Brain microvascular endothelial cell (primary cell): ENCODE measurements around the gene ACSBG1.
A peak's percentile ranks its signal among the peaks of the same experiment; 100 is the strongest.

Source experiments
- DNase-seq: peaks from one replicate; pipeline ENCODE4 v3.0.0-alpha.2; 2020
- H3K27ac ChIP-seq: fragments of 250-450 bp; sonication (Bioruptor Pico); 2 replicates; pipeline ENCODE4 v1.5.1; 2020; ENCODE audit warnings: mild to moderate bottlenecking, moderate library complexity
- H3K27me3 ChIP-seq: fragments of 250-450 bp; sonication (Bioruptor Pico); replicated peaks from 2 replicates; pipeline ENCODE4 v1.5.1; 2020; ENCODE audit warnings: mild to moderate bottlenecking
- H3K36me3 ChIP-seq: fragments of 250-450 bp; sonication (Bioruptor Pico); replicated peaks from 2 replicates; pipeline ENCODE4 v1.5.1; 2020; ENCODE audit warnings: mild to moderate bottlenecking
- H3K4me3 ChIP-seq: 2 replicates; pipeline ENCODE4 v1.5.1; 2011; ENCODE audit warnings: low read depth, mild to moderate bottlenecking, control low read depth, low read length, moderate library complexity
- in situ Hi-C: cut with HindIII; loops from 2 replicates; pipeline ENCODE4 v1.10.0; 2017; ENCODE audit warnings: low sequenced_read_pairs, low pct_ligation_motif_present
- TF ChIP-seq, protein P1 (sequence below): IDR thresholded peaks from 2 replicates; pipeline ENCODE4 v1.5.1; 2011; ENCODE audit warnings: low read depth, mild to moderate bottlenecking, moderate library complexity, low read length, control low read depth, inconsistent platforms; ENCODE audit errors: missing control alignments

The ACSBG1 gene

DNA sequence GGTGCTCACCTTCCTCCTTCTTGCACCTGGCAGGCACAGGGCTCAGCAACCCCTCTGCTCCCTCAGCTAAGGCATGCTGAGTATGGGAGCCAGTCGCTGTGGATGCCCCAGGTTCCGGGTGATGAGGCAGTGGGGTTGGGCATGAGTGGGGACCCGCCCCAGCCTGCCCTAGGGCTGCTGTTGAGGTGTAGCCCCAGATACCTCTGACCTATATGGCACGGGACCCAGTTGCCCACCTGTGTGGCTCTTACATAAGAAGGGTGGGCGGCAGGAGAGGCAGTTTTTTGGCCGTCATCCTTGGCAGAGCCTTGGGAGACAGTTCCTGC lies 21.0 kb downstream of the ACSBG1 start:
- Histone ChIP-seq H3K36me3 (no peaks in the 10 kb centered on the region), H3K4me3 (no peak overlapping the region), H3K27me3 (no peaks in the 10 kb centered on the region), H3K27ac (no peak overlapping the region)
- DNase-seq: no peak
- in situ Hi-C loops: no loop called here
- TF ChIP-seq, protein P1, sequence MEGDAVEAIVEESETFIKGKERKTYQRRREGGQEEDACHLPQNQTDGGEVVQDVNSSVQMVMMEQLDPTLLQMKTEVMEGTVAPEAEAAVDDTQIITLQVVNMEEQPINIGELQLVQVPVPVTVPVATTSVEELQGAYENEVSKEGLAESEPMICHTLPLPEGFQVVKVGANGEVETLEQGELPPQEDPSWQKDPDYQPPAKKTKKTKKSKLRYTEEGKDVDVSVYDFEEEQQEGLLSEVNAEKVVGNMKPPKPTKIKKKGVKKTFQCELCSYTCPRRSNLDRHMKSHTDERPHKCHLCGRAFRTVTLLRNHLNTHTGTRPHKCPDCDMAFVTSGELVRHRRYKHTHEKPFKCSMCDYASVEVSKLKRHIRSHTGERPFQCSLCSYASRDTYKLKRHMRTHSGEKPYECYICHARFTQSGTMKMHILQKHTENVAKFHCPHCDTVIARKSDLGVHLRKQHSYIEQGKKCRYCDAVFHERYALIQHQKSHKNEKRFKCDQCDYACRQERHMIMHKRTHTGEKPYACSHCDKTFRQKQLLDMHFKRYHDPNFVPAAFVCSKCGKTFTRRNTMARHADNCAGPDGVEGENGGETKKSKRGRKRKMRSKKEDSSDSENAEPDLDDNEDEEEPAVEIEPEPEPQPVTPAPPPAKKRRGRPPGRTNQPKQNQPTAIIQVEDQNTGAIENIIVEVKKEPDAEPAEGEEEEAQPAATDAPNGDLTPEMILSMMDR: no peak

DNA sequence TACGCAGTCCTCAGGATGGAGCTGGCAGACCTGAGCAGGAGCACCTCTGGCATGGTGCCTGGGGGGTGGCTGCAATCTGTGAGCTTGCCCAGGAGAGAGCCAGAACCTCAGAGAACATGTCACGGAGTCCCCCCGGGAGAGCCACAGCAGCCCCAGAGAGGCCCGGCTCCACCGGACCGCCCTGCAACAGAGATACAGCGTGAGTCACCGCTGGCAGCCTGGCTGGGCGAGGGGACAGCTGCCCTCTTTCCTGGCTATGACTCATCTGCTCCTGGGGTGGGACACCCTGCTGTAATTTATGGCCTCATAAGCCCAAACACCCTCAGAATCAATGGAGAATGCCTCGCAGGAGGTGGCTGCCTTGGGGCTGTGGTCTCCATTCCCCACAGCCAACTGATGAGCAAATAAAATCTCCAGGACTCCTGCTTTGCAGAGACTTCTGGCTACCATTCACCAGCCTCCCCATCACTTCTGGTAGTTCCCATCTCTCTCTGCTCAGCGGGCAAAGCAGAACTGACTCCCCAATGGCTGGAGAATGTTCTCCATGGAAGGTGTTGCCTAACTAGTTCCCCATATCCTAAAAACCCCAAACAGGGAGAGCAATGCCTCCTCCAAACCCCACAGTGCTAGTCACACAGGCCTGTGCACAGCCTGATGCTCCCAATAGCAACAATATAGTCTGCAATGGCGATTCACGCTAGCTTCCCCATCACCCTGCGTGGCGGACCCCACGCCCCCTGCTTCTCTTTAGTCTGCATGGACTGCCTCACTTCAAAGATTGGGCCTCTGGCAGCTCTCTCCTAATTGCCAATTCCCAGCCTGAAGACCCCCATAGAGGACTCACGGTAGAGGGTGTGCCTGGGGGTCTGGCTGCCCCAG lies 21.6 kb downstream of the ACSBG1 start:
- DNase-seq: peak; percentile 65
- Histone ChIP-seq H3K27me3 (no peaks in the 10 kb centered on the region), H3K36me3 (no peaks in the 10 kb centered on the region), H3K27ac (no peak overlapping the region), H3K4me3 (no peak overlapping the region)
- TF ChIP-seq, protein P1: no peak
- in situ Hi-C loops: no loop called here

DNA sequence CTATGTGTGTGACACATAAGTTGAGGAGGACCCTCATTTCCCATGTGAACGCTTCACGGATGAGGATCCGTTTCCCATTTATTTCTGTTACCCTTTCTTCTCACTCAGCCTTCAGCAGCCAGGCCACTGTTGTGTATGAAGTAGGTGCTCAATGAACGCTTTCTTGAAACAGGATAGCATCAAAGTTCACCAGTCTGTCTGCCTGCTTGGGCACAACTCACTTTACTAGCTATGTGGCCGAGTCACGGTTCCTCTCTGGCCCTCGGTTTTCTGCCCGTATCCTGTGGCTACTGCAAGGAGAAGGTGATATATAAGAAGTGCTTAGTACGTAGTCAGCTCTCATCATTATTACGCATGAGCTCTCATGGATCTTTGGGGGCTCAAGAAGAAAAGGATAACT lies 22.4 kb downstream of the ACSBG1 start:
- H3K27ac ChIP-seq: no peak overlapping the region
- DNase-seq: no peak
- in situ Hi-C loops: no loop called here
- TF ChIP-seq, protein P1: no peak
- no peaks in the 10 kb centered on the region for H3K36me3 ChIP-seq
- no peak overlapping the region for H3K4me3 ChIP-seq
- H3K27me3 ChIP-seq: no peaks in the 10 kb centered on the region

DNA sequence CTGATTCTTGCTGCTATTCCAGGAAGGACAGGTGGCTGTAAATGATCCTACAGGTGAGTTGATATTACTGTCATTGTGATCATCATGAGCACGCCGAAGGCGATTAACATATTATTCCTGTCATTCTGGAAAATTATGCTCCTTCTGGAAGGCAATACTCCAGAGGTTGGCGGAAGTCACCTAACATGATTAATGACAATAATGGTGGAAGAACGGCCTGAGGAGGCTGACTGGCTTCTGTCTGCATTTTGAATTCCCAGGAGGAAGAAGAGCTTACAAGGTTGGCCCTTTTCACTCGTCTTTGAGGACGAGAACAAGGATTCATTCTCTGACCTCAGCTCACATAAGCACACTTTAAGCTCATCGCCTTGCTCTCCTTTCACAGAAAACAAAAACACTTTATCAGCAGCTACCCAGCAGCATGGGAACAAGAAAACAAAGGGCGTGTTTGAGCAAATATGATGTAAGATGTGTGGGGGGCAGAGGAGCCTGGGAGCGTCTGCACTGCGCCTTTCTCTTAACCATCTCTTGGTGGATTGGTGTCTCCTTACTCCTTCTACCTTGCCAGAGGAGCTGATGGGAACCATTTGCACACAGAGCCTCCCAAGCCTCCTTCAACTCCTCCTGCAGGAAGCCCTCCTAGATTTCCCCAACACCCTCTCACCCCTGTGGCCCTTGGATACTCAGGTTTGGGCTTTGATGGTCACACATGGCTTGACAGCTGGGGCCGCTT lies 23.0 kb downstream of the ACSBG1 start:
- Histone ChIP-seq H3K4me3 (no peak overlapping the region), H3K27me3 (no peaks in the 10 kb centered on the region), H3K36me3 (no peaks in the 10 kb centered on the region), H3K27ac (no peak overlapping the region)
- no peak for DNase-seq
- TF ChIP-seq, protein P1: no peak
- in situ Hi-C loops: no loop called here

DNA sequence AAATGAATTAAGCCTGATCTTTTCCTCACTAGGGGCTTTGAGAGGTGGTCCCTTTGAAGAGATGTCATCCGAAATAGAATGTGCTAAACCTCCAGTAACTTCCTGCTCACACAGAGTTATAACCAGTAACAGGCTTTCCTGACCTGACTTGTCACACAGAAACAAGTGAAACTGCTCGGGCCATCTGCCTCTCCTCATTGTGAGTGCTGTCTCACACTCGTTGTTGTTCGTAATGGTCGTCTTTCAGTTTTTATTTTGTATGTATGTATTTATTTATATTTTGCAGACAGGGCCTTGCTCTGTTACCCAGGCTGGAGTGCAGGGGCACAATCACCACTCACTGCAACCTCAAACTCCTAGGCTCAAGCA lies 24.0 kb downstream of the ACSBG1 start:
- in situ Hi-C loops: no loop called here
- no peak for DNase-seq
- H3K27ac ChIP-seq: no peak overlapping the region
- TF ChIP-seq, protein P1: no peak
- H3K27me3 ChIP-seq: no peaks in the 10 kb centered on the region
- no peak overlapping the region for H3K4me3 ChIP-seq
- no peaks in the 10 kb centered on the region for H3K36me3 ChIP-seq
